Panc1 (cell line): ENCODE results near the gene PCGF3.

Experiments used
- POLR2AphosphoS5 ChIP-seq: IDR thresholded peaks from 2 replicates; pipeline ENCODE4 v1.6.1; 2012; ENCODE audit warnings: mild to moderate bottlenecking, low read depth, low read length, moderate library complexity
- TF ChIP-seq, protein P1 (sequence below): fragments of 450-650 bp; IDR thresholded peaks from 2 replicates; pipeline ENCODE4 v1.5.1; 2017; ENCODE audit warnings: mild to moderate bottlenecking

GRCh38 chr4:766559-767283 is 61.1 kb downstream of the PCGF3 start:
- TF ChIP-seq, protein P1, sequence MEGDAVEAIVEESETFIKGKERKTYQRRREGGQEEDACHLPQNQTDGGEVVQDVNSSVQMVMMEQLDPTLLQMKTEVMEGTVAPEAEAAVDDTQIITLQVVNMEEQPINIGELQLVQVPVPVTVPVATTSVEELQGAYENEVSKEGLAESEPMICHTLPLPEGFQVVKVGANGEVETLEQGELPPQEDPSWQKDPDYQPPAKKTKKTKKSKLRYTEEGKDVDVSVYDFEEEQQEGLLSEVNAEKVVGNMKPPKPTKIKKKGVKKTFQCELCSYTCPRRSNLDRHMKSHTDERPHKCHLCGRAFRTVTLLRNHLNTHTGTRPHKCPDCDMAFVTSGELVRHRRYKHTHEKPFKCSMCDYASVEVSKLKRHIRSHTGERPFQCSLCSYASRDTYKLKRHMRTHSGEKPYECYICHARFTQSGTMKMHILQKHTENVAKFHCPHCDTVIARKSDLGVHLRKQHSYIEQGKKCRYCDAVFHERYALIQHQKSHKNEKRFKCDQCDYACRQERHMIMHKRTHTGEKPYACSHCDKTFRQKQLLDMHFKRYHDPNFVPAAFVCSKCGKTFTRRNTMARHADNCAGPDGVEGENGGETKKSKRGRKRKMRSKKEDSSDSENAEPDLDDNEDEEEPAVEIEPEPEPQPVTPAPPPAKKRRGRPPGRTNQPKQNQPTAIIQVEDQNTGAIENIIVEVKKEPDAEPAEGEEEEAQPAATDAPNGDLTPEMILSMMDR: no peak
- peak; percentile 53 for TF ChIP-seq POLR2AphosphoS5
